GM20000 (cell line): ENCODE results near the gene TRIM17.

Experiments used
- DNase-seq: peaks from one replicate; pipeline ENCODE4 v3.0.0; 2012; ENCODE audit warnings: low spot score
- TF ChIP-seq, protein P1 (sequence below): IDR thresholded peaks from 2 replicates; pipeline ENCODE4 v1.5.1; 2012; ENCODE audit warnings: mild to moderate bottlenecking, control low read depth; ENCODE audit errors: extremely low read depth, missing control alignments

TRIM17 gene, protein sequence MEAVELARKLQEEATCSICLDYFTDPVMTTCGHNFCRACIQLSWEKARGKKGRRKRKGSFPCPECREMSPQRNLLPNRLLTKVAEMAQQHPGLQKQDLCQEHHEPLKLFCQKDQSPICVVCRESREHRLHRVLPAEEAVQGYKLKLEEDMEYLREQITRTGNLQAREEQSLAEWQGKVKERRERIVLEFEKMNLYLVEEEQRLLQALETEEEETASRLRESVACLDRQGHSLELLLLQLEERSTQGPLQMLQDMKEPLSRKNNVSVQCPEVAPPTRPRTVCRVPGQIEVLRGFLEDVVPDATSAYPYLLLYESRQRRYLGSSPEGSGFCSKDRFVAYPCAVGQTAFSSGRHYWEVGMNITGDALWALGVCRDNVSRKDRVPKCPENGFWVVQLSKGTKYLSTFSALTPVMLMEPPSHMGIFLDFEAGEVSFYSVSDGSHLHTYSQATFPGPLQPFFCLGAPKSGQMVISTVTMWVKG

DNA sequence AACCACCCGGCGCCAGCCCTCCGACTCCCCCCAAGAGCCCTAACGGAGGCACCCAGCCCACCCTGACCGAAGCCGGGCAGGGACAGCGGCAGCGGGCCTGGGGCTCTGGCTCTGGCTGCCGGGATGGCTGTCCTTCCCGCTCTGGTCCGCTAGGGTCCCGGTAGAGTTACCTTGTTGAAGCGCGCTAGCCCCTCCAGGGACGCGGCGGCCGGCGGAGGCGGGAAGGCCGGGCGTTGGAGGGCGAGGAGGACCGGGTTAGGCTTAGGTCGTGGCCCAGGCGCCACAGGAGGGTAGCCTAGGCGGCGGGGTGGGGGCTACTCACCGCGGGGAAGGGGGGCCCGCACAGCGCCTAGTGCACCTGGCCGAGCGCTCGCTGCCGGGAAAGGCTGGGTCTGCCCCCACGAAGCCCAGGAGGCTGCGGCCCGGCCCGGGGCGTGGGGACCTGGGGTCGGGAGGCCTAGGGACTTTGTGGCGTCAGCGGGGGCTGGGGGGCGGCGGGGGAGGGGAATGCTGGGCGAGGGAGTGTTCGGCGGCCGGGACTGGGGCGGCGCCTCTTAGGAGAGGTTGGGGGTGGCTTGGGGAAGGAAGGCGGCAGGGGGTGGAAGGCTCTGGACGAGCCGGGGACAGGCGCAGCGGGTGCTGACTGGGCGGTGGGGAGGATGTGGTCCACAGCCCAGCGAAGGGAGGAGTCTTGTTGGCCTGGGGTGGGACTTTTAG is at the start of gene TRIM17:
Gene TRIM17 (minus strand): TSS at position 645 of the 717 bp plus-strand sequence. CDS start 1,789 bp downstream, outside the sequence.
- TF ChIP-seq, protein P1, sequence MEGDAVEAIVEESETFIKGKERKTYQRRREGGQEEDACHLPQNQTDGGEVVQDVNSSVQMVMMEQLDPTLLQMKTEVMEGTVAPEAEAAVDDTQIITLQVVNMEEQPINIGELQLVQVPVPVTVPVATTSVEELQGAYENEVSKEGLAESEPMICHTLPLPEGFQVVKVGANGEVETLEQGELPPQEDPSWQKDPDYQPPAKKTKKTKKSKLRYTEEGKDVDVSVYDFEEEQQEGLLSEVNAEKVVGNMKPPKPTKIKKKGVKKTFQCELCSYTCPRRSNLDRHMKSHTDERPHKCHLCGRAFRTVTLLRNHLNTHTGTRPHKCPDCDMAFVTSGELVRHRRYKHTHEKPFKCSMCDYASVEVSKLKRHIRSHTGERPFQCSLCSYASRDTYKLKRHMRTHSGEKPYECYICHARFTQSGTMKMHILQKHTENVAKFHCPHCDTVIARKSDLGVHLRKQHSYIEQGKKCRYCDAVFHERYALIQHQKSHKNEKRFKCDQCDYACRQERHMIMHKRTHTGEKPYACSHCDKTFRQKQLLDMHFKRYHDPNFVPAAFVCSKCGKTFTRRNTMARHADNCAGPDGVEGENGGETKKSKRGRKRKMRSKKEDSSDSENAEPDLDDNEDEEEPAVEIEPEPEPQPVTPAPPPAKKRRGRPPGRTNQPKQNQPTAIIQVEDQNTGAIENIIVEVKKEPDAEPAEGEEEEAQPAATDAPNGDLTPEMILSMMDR, result no peak
- DNase-seq, result peak; percentile 59

DNA sequence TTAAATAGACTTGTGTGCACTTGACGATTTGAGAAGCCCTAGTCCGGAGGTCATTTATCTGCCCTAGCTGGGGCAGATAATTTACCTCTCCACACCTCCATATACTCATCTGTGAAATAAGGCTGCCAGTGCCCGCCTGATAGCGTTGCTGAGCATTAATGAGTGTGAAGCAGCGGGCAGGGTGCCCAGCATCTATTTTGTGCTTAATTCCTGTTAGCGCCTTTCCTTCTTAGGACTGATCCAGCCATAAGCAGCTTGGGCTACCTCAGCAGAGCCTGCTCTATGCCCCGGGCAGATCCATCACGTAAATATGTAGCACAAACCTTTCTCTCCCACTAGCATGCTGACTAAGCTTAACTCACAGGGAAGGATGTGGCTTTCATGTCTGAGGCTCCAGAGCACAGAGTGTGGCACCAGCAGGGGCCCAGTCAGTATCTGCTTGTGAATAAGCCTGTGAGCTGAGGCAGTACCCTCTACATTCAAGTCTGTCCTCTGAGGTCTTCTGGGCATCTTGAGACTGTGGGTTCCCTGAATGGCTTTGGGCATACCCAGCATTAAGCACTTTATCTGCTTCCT is 49.0 kb upstream of the TRIM17 start:
- TF ChIP-seq, protein P1, result no peak
- DNase-seq, result no peak

DNA sequence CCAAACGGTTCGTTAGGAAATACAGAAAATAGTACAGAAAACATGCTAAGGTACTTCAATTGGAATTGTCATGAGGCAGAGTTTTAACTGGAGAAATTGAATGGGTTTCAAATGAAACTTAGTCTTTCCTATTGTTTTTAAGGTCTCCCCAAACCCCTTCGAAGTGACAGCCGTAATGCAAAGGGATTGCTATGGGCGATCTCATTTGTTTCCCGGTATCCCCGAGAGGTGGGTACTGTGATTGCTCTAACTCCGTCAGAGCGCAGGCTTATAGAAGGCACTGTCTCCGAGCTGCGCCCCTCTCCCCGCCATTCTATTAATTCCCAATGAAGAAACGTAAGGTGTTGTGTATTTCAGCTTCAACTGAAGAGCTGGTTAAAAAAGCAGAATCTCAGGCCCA is 48.5 kb upstream of the TRIM17 start:
- no peak for DNase-seq
- TF ChIP-seq, protein P1, result no peak

DNA sequence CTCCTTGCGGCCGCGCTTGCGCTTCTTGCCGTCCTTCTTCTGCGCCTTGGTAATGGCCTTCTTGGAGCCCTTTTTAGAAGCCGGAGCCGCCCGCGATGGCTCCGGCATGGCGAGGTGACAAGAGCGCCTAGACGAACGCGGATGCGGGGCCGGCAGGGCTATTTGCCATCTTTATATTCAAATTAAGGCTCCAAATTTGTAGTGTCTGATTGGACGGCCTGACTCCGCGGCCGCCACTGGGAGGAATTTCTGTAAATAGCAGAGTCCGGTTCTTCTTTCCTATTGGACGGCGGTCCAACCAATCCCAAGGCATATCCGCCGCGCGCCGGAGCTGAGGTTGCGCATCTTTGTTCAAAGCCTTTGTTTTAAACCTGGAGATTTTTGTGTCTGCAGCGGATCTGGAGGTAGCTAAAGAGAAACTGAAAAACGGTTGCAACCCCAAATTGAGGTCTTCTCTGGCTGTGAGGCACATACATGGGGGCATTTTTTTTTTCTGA is 47.9 kb upstream of the TRIM17 start:
- peak; percentile 74 for DNase-seq
- TF ChIP-seq, protein P1, result no peak

DNA sequence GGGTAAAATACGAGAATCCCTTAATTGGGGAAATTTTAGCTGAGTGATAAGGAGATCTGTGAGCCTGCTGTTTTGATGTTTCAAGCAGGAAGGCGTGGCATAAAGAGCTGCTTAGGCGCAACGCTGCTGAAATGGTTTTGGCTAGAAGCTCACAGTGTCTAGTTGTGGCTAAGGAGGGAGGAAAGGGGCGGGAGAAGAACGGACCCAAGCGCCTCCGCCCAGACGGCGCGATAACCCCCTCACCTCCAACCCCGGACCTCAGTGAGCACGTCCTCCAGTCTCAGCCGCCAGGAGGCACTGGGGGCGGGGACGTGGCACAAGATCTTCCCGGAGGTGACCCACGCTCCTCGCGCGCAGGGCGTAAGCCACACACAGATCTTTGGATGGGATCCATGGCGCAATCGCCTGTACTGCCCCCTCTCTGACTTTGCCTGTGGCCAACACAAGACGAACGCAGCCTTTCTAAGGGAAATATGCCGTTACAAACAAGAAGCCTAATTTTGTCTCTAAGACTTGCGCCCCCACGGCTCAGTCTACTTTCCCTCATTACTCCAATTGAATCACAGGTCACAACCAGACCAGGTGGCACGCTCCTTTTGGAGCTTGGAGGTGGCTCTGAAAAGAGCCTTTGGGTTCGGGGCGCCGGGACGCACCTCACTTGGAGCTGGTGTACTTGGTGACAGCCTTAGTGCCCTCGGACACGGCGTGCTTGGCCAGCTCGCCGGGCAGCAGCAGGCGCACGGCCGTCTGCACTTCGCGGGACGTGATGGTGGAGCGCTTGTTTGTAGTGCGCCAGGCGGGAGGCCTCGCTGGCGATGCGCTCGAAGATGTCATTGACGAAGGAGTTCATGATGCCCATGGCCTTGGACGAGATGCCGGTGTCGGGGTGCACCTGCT is 47.1 kb upstream of the TRIM17 start:
- peak; percentile 52 for DNase-seq
- TF ChIP-seq, protein P1, result no peak

DNA sequence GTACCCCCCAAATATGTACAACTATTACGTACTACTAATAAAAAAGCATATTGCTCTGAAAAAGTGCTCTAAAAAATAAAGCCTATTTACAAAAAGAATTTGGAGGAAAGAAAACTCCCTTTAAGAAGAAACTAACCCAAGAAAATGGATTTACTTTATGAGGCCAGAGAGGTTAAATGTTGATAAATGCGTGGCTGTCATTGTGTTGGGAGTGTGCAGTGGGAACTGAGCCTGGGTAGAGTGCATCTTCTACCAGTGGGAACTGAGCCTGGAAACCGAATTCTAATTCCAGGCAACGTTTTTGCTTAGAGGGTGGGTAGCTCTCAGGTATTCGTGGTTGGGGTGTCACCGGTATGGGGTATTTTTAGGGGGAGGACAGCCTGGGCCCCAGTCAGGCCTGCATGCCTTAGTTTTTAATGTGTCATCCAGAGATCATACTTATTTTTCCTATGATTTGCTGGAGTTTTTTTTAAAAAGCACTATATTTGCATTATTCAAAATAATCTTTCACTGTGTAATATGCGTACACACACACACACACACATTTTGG is 46.4 kb upstream of the TRIM17 start:
- DNase-seq, result no peak
- TF ChIP-seq, protein P1, result no peak
